Osteoblast (primary cell): Measurements from ENCODE around the gene MYPOP. TPM values are rescaled to one million over a fixed set of nuclear protein-coding genes. Genes with fewer than 3 reads are reported as not detected.
A peak's percentile ranks its signal among the peaks of the same experiment; 100 is the strongest.

Experiments used
- DNase-seq: peaks from one replicate; pipeline ENCODE4 v3.0.0; 2011; ENCODE audit warnings: low spot score, mixed read lengths; ENCODE audit not compliant: insufficient read length; ENCODE audit errors: missing footprints
- H2AFZ ChIP-seq: 2 replicates; pipeline ENCODE4 v1.6.0; 2011; ENCODE audit warnings: mild to moderate bottlenecking, low read length
- H3K27ac ChIP-seq: 2 replicates; pipeline ENCODE4 v1.5.1; 2011; ENCODE audit warnings: mild to moderate bottlenecking, low read depth, low read length, moderate library complexity
- H3K27me3 ChIP-seq: 2 replicates; pipeline ENCODE4 v1.6.0; 2012; ENCODE audit warnings: mild to moderate bottlenecking, control low read depth, inconsistent platforms, low read length, moderate library complexity; ENCODE audit not compliant: insufficient read depth
- H3K36me3 ChIP-seq: 2 replicates; pipeline ENCODE4 v1.5.1; 2011; ENCODE audit warnings: mild to moderate bottlenecking, low read length, control low read depth, moderate library complexity; ENCODE audit not compliant: insufficient read depth
- H3K4me1 ChIP-seq: 2 replicates; pipeline ENCODE4 v1.5.1; 2011; ENCODE audit warnings: mild to moderate bottlenecking, low read length, control low read depth, moderate library complexity; ENCODE audit not compliant: insufficient read depth
- H3K4me2 ChIP-seq: 2 replicates; pipeline ENCODE4 v1.6.0; 2011; ENCODE audit warnings: mild to moderate bottlenecking, low read length; ENCODE audit not compliant: insufficient read depth
- H3K4me3 ChIP-seq: fragments of 200-600 bp; sonication (generic); 3 replicates; pipeline ENCODE4 v1.5.1; 2012; ENCODE audit warnings: mild to moderate bottlenecking, low read length, inconsistent platforms; ENCODE audit not compliant: insufficient read depth
- H3K79me2 ChIP-seq: 2 replicates; pipeline ENCODE4 v1.6.0; 2012; ENCODE audit warnings: mild to moderate bottlenecking, low read length, control low read depth, inconsistent platforms; ENCODE audit not compliant: insufficient read depth
- H3K9me3 ChIP-seq: 2 replicates; pipeline ENCODE4 v1.5.1; 2011; ENCODE audit warnings: low read depth, low read length, control low read depth
- H4K20me1 ChIP-seq: 2 replicates; pipeline ENCODE4 v1.6.0; 2012; ENCODE audit warnings: mild to moderate bottlenecking, low read length, control low read depth; ENCODE audit not compliant: insufficient read depth
- CTCF ChIP-seq: IDR thresholded peaks from 2 replicates; pipeline ENCODE4 v1.5.1; 2011; ENCODE audit warnings: mild to moderate bottlenecking, low read depth, low read length, moderate library complexity; ENCODE audit errors: extremely low read depth
- total RNA-seq: library from RNA; depleted of rRNA; stranded (reverse); fragments of >200 nt; gene quantifications from 2 replicates; pipeline ENCODE4 v1.2.3, GENCODE V29; 2012

MYPOP gene
- total RNA-seq, 1 donor, result 3.3 TPM

- Histone ChIP-seq H3K36me3 (peaks cover 15% of the 10 kb centered on the region), H2AFZ (no peak overlapping the region), H3K27me3 (no peaks in the 10 kb centered on the region), H3K4me1 (no peaks in the 10 kb centered on the region), H3K4me2 (no peak overlapping the region), H3K4me3 (no peak overlapping the region), H4K20me1 (peaks cover 7% of the 10 kb centered on the region), H3K9me3 (no peaks in the 10 kb centered on the region), H3K79me2 (peaks cover 2% of the 10 kb centered on the region), H3K27ac (no peak overlapping the region)
- DNase-seq, result peak; percentile 29
- no peak for TF ChIP-seq CTCF
These were observed 6.9 kb downstream of the MYPOP start for GRCh38 chr19:45895519-45895972.

- DNase-seq, result peak; percentile 26
- no peak overlapping the region for H3K4me2 ChIP-seq
- TF ChIP-seq CTCF, result no peak
These were observed 11.5 kb downstream of the MYPOP start for GRCh38 chr19:45890877-45891276.

GRCh38 chr19:45889210-45889885 is 13.1 kb downstream of the MYPOP start:
- Histone ChIP-seq H2AFZ (no peak overlapping the region), H3K36me3 (peaks cover 5% of the 10 kb centered on the region), H3K27me3 (no peaks in the 10 kb centered on the region), H3K4me2 (no peak overlapping the region), H3K4me1 (peaks cover 15% of the 10 kb centered on the region), H3K4me3 (no peak overlapping the region), H3K27ac (no peak overlapping the region), H3K9me3 (no peaks in the 10 kb centered on the region), H4K20me1 (peaks cover 5% of the 10 kb centered on the region), H3K79me2 (peaks cover 9% of the 10 kb centered on the region)
- TF ChIP-seq CTCF, result no peak
- DNase-seq, result peak; percentile 65

More at GRCh38 chr19:45890877-45891276, 11.5 kb downstream of the MYPOP start:
- Histone ChIP-seq H3K27ac (no peak overlapping the region), H4K20me1 (no peaks in the 10 kb centered on the region), H3K9me3 (no peaks in the 10 kb centered on the region), H3K4me3 (no peak overlapping the region), H3K27me3 (no peaks in the 10 kb centered on the region), H2AFZ (no peak overlapping the region), H3K4me1 (peaks cover 8% of the 10 kb centered on the region), H3K79me2 (no peaks in the 10 kb centered on the region), H3K36me3 (peaks cover 3% of the 10 kb centered on the region)

GRCh38 chr19:45887200-45887710 is 15.2 kb downstream of the MYPOP start:
- Histone ChIP-seq H3K4me1 (peaks cover 25% of the 10 kb centered on the region), H3K27me3 (no peaks in the 10 kb centered on the region), H4K20me1 (peaks cover 24% of the 10 kb centered on the region), H3K36me3 (peaks cover 5% of the 10 kb centered on the region), H3K79me2 (peaks cover 17% of the 10 kb centered on the region), H3K9me3 (no peaks in the 10 kb centered on the region), H3K27ac (peak overlapping the region; percentile 99), H2AFZ (peak overlapping the region; percentile 99), H3K4me2 (peak overlapping the region; percentile 99), H3K4me3 (peak overlapping the region; percentile 80)
- no peak for TF ChIP-seq CTCF
- peak; percentile 5 for DNase-seq
